Measurements from ENCODE around the gene SMCP. TPM values are rescaled to one million over a fixed set of nuclear protein-coding genes. Genes with fewer than 3 reads are reported as not detected.

The SMCP gene
- total RNA-seq, 3 donors from 2014 or later, result not detected

GRCh38 chr1:152912900-152913299, 34.8 kb downstream of the SMCP start:
- no peaks in the 10 kb centered on the region for H3K9me3 ChIP-seq
- H3K4me1 ChIP-seq (ENCODE audit: low read depth), result no peaks in the 10 kb centered on the region
- H3K36me3 ChIP-seq (ENCODE audit: low read depth), result no peaks in the 10 kb centered on the region
- no peak overlapping the region for H3K4me3 ChIP-seq
- DNase-seq (no peak), ATAC-seq (no peak)
- intact Hi-C loops (cut with DNase I, micrococcal nuclease), result no loop called here
- TF ChIP-seq CTCF (IDR thresholded peaks at IDR 0.05), result no peak

- TF ChIP-seq CTCF (IDR thresholded peaks at IDR 0.05), result no peak
- Histone ChIP-seq H3K9me3 (no peaks in the 10 kb centered on the region), H3K4me1 (ENCODE audit: low read depth) (no peaks in the 10 kb centered on the region), H3K36me3 (ENCODE audit: low read depth) (no peaks in the 10 kb centered on the region), H3K4me3 (no peak overlapping the region)
- intact Hi-C loops (cut with DNase I, micrococcal nuclease), result no loop called here
- ATAC-seq (no peak), DNase-seq (no peak)
Measured at GRCh38 chr1:152917794-152918193, 39.7 kb downstream of the SMCP start.

- H3K36me3 ChIP-seq (ENCODE audit: low read depth), result no peaks in the 10 kb centered on the region
- no peaks in the 10 kb centered on the region for H3K9me3 ChIP-seq
- intact Hi-C loops (cut with DNase I, micrococcal nuclease), result no loop called here
- TF ChIP-seq CTCF (IDR thresholded peaks at IDR 0.05), result no peak
- H3K4me1 ChIP-seq (ENCODE audit: low read depth), result no peaks in the 10 kb centered on the region
- ATAC-seq (no peak), DNase-seq (no peak)
- H3K4me3 ChIP-seq, result no peak overlapping the region
Measured at GRCh38 chr1:152919071-152919470, 40.9 kb downstream of the SMCP start.

GRCh38 chr1:152924191-152924590, 46.1 kb downstream of the SMCP start:
- TF ChIP-seq CTCF (IDR thresholded peaks at IDR 0.05), result no peak
- Histone ChIP-seq H3K4me1 (ENCODE audit: low read depth) (no peaks in the 10 kb centered on the region), H3K4me3 (no peak overlapping the region), H3K36me3 (ENCODE audit: low read depth) (no peaks in the 10 kb centered on the region), H3K9me3 (no peaks in the 10 kb centered on the region)
- DNase-seq (no peak), ATAC-seq (no peak)
- intact Hi-C loops (cut with DNase I, micrococcal nuclease), result no loop called here

GRCh38 chr1:152926091-152926490, 48.0 kb downstream of the SMCP start:
- ATAC-seq (no peak), DNase-seq (no peak)
- H3K4me1 ChIP-seq (ENCODE audit: low read depth), result no peaks in the 10 kb centered on the region
- H3K36me3 ChIP-seq (ENCODE audit: low read depth), result no peaks in the 10 kb centered on the region
- no peak for TF ChIP-seq CTCF (IDR thresholded peaks at IDR 0.05)
- no peaks in the 10 kb centered on the region for H3K9me3 ChIP-seq
- intact Hi-C loops (cut with DNase I, micrococcal nuclease), result no loop called here
- H3K4me3 ChIP-seq, result no peak overlapping the region

GRCh38 chr1:152928671-152929070, 50.5 kb downstream of the SMCP start:
- intact Hi-C loops (cut with DNase I, micrococcal nuclease), result no loop called here
- Histone ChIP-seq H3K36me3 (ENCODE audit: low read depth) (no peaks in the 10 kb centered on the region), H3K4me1 (ENCODE audit: low read depth) (no peaks in the 10 kb centered on the region), H3K9me3 (no peaks in the 10 kb centered on the region), H3K4me3 (no peak overlapping the region)
- no peak for DNase-seq
- TF ChIP-seq CTCF (IDR thresholded peaks at IDR 0.05), result no peak
- no peak for ATAC-seq

All from mucosa of descending colon (tissue), 3 donors.